BJ (cell line): ENCODE data around the gene ELP5. TPM values are rescaled to one million over a fixed set of nuclear protein-coding genes. Genes with fewer than 3 reads are reported as not detected.

Experiments
- CTCF ChIA-PET: fragments of 350-600 bp; formaldehyde crosslinking; extraction: SDS; loops from one replicate; lab custom pipeline; 2021; ENCODE audit warnings: antibody characterized with exemption, inconsistent platforms; lab: Yijun Ruan, JAX
- POLR2A ChIA-PET: fragments of 300-600 bp; sonication (Branson Sonifier 250); formaldehyde crosslinking; extraction: SDS; loops from one replicate; lab custom pipeline; 2021; ENCODE audit warnings: antibody characterized with exemption; lab: Charles Lee
- DNase-seq: peaks from one replicate; pipeline ENCODE4 v3.0.0-alpha.2; 2011; ENCODE audit warnings: low read depth
- H3K27me3 ChIP-seq: 2 replicates; pipeline ENCODE4 v1.6.0; 2011; ENCODE audit warnings: low read length; ENCODE audit not compliant: control insufficient read depth, insufficient read depth
- H3K36me3 ChIP-seq: 2 replicates; pipeline ENCODE4 v1.5.1; 2011; ENCODE audit warnings: low read length; ENCODE audit not compliant: control insufficient read depth, insufficient read depth
- H3K4me3 ChIP-seq: 2 replicates; pipeline ENCODE4 v1.5.1; 2011; ENCODE audit warnings: low read depth, mild to moderate bottlenecking, control low read depth, low read length
- polyA plus RNA-seq: library from polyadenylated mRNA; depleted of rRNA; stranded (reverse); fragments of >200 nt; gene quantifications from 2 replicates; pipeline ENCODE4 v1.2.3, GENCODE V29; 2011
- TF ChIP-seq, protein P1 (sequence below): IDR thresholded peaks from 2 replicates; pipeline ENCODE4 v1.5.1; 2011; ENCODE audit warnings: low read depth, mild to moderate bottlenecking, control low read depth, inconsistent platforms, low read length, moderate library complexity; ENCODE audit not compliant: insufficient read depth

Gene ELP5
- polyA plus RNA-seq, 1 experiment = 35.6 TPM

DNA sequence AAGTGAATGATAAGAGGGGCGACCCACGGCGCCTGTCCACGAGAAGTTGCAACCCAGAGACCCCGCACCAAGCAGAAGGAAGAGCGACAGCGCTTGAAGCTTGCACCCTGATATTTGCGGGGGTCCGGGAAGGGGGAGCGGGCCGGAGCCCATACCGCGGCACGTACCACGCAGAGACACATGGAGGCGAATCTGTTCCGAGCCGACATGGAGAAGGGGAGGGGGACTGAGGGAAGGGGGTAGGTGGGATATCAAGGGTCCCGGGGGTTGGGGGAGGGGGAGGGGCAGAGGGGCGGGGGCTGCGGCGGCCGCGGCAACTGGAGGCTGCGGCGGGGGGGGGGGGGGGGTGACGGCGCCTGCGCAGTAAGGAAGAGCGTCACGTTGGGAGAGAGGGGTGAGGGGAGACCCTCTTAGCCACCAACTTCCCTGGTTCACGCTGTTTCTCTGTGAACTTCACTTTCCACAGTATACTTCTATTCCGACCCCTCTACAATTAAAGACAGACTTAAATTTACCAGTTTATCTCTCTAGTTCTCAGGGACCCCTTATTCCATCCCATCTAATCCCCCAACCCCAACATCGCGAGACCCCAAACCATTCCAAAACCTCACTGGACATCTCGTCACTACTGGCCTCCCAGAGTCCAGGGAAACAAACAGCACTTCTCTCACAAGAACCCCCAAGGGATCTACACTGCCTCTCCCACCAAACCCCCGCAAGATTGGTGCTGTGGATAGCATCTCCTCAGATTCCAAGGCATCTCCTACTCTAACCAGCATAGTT is 40.3 kb upstream of the ELP5 start:
- Histone ChIP-seq H3K36me3 (peaks cover 2% of the 10 kb centered on the region; the same call in 1 of the 2 replicates), H3K27me3 (no peaks in the 10 kb centered on the region), H3K4me3 (no peak overlapping the region)
- TF ChIP-seq, protein P1, sequence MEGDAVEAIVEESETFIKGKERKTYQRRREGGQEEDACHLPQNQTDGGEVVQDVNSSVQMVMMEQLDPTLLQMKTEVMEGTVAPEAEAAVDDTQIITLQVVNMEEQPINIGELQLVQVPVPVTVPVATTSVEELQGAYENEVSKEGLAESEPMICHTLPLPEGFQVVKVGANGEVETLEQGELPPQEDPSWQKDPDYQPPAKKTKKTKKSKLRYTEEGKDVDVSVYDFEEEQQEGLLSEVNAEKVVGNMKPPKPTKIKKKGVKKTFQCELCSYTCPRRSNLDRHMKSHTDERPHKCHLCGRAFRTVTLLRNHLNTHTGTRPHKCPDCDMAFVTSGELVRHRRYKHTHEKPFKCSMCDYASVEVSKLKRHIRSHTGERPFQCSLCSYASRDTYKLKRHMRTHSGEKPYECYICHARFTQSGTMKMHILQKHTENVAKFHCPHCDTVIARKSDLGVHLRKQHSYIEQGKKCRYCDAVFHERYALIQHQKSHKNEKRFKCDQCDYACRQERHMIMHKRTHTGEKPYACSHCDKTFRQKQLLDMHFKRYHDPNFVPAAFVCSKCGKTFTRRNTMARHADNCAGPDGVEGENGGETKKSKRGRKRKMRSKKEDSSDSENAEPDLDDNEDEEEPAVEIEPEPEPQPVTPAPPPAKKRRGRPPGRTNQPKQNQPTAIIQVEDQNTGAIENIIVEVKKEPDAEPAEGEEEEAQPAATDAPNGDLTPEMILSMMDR = no peak
- DNase-seq = no peak
- ChIA-PET POLR2A (no interaction called here), CTCF (no interaction called here)

DNA sequence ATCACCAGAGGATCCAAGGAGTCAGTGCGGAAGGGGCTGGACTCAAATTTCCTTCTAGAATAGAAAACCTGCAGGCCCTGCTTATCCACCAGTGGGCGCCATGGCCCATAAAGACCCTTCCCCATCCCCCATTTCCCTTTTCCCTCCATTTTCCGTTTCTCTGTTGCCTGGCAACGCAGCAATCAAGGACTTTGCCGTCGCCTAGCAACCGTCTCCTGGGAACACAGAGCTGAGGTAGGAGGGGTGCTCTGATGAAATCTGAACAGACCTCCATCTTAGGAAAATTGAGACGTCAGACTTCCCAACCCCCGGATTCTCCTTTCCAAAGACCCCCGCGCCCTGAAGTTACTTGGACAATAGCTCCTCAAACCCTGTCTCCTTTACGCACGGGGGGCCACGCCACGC is 38.1 kb upstream of the ELP5 start:
- CTCF ChIA-PET = interaction anchor here (1.1 to 2.3 kb wide), 5 partner anchors 21 to 170 kb away, joined by 3 to 11 read pairs (median 4); partner anchors contain the start of genes DVL2 and SLC16A11
- POLR2A ChIA-PET = no interaction called here

DNA sequence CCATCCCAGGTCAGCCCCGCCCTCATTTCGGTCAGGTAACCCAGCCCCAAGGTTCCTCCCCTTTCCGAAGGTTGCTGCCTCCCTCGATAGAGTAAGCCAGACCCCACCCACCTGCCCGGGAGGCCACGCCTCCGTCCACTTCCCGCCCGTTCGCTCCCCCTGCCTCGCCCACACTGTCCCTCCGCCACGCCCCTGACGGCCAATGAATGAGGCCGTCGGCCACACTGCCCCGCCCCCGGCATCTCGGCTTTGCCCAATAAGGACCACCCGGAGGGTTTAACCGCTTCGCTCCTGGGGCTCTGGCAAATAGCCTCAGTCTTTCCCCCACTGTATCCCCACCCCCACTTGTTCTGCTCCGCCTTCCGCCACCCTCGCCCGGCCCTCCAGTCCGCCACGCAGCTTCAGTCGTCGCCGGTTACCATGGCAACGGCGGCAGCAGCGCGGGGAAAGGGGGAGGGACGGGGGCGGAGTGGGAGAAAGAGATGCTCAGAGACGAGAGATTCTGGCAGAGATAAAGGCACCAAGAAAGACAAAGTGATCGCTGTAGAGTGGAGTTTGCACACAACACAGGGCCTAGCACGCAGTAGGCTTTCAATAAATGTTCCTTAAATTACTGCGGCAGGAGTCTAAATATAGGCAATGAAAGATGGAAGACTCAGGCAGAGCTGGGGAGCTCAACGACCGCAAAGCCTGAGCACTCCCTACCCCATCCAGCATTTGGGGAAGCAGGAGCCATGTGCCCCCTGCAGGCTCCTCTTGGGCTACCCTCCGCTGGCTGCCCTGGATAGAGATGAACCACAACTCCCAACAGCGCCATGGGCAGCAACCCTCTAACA is 37.5 kb upstream of the ELP5 start:
- TF ChIP-seq, protein P1 = peak; percentile 71
- CTCF ChIA-PET = interaction anchor here (1.1 to 2.3 kb wide), 5 partner anchors 20 to 170 kb away, joined by 3 to 11 read pairs (median 4); partner anchors contain the start of genes DVL2 and SLC16A11
- peak; percentile 71 for DNase-seq
- H3K36me3 ChIP-seq = no peaks in the 10 kb centered on the region
- H3K4me3 ChIP-seq = peak overlapping the region; percentile 38
- no peaks in the 10 kb centered on the region for H3K27me3 ChIP-seq
- POLR2A ChIA-PET = no interaction called here

More for the DNA sequence above, 38.1 kb upstream of the ELP5 start:
- Histone ChIP-seq H3K4me3 (peak overlapping the region; percentile 38), H3K36me3 (no peaks in the 10 kb centered on the region), H3K27me3 (no peaks in the 10 kb centered on the region)
- no peak for DNase-seq
- TF ChIP-seq, protein P1 = peak; percentile 45

DNA sequence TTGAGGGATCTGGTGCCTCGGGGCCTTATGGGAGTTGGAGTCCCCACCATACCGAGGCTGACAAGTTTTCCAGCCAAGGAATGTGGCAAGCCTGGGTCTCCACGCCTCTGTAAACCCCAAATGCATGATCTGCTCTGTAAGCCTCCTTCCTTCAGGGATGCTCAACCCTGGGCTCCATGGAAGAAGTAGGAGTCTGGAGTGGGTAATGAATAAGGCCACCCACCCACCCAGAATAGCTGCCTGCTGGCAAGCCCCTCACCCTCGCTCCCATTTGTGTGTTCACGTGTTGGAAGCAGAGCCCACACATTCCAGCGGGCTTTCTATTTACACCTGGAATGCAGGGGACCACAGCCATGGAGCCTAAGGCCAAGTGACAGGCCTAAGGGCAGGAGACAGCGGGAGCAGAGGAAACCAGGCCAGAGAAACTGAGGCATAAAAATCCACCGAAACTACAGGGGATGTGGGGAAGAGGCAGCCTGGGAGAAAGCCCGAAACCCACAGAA is 36.8 kb upstream of the ELP5 start:
- DNase-seq = no peak
- TF ChIP-seq, protein P1 = no peak
- Histone ChIP-seq H3K36me3 (no peaks in the 10 kb centered on the region), H3K27me3 (no peaks in the 10 kb centered on the region), H3K4me3 (peak overlapping the region; percentile 66)
- ChIA-PET POLR2A (interaction anchor here (0.6 kb wide), 1 partner anchor 24 kb away, joined by 3 read pairs; the partner anchor contains the start of gene PHF23), CTCF (interaction anchor here (1.0 to 2.3 kb wide), 5 partner anchors 29 to 170 kb away, joined by 3 to 11 read pairs (median 4); no protein-coding TSS in a partner anchor)
